Stimulated activated CD8-positive, alpha-beta memory T cell treated with anti-CD3 and anti-CD28 coated beads, Interleukin-15, amount 100 ng/mL, for 4 hours (primary cell): Measurements from ENCODE around the gene ZNF417.
A peak's percentile ranks its signal among the peaks of the same experiment; 100 is the strongest.
"Not testable (repeated sequence)": the region's sequence is repeated elsewhere in the genome, so short reads cannot be mapped to it uniquely, and the experiment has no call there.

Experiments
- DNase-seq, 2 donors: peaks; one replicate each; pipeline ENCODE4 v3.0.0-alpha.2; 2020; ENCODE audit warnings: low read depth in 2 of 2

Gene ZNF417

GRCh38 chr19:57916168-57916995 is at the start of gene ZNF417:
Gene ZNF417, minus strand, starts transcription at chr19:57916592. Its CDS starts 181 bp downstream, at chr19:57916411.
- peak; percentile 71 to 82 for DNase-seq

DNA sequence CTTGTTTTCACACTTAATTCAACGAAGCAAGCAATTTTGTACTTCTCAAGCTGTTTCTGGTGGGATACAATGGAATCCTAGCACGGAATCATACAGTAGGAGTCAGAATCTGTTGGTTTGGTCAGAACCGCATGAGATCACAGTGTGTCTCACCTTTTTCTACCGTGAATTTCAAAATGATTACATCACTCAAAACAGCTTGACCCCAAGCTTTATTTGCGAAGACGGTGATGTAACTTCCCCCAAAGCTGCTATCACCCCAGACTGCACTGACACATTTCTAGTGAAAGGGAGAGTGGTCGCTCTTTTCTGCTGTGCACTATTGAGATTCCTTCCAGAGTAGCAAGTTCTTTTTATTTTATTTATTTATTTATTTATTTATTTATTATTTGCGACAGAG is 48.4 kb upstream of the ZNF417 start:
- no peak for DNase-seq

DNA sequence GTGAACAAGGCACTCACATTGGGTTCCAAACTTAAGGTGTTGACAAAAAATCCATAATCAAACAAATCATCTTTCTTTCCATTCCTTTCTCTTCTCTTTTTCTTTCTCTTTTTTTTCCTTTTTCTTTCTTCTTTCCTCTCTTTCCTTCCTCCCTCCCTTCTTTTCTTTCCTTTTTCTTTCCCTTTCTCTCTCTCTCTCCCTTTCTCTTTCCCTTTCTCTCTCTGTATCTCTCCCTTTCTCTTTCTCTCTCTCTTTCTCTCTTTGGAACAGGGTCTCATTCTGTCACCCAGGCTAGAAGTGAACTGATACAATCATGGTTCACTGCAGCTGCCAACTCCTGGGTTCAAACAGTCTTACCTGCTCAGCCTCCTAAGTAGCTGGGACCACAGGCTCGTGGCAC is 45.4 kb upstream of the ZNF417 start:
- no peak for DNase-seq

DNA sequence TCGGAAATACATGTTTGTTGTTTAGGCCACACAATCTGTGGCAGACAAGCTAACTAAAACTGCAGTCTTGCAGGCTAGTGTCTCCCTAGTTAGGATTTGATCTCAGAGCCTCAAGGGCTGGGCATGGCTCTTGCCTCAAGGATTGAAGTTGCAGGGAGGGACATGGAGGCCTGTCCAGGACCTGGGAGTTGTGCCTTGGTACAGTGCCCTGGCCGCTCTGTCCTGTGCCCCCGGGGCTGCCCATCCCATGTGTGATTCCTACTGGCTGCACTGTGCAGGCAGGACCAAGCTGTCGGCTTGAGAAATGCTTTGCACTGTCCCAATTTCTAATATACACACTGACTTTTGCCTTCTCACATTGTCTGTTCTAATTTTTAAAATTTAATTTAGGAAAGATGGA is 38.6 kb upstream of the ZNF417 start:
- DNase-seq, result no peak

DNA sequence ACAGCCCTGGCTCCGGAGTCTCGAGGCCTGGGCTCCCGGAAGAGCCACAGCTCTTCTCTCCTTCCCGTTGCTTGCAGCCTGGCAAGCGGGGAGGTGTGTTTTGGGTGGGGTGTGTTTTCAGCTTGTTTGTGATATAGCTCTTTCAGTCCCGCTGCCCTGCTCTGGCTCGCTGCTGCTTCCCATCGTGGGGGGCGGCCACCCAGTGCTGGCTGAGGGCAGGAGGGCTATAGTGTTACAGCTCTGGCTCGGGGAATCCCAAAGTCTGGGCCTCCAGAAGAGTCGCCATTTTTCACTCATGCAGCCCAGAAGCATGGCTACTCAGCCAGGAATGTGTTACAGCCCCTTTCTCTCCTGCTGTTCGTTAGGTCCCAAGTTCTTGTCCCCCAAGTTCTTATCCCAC is 33.3 kb upstream of the ZNF417 start:
- no peak for DNase-seq

DNA sequence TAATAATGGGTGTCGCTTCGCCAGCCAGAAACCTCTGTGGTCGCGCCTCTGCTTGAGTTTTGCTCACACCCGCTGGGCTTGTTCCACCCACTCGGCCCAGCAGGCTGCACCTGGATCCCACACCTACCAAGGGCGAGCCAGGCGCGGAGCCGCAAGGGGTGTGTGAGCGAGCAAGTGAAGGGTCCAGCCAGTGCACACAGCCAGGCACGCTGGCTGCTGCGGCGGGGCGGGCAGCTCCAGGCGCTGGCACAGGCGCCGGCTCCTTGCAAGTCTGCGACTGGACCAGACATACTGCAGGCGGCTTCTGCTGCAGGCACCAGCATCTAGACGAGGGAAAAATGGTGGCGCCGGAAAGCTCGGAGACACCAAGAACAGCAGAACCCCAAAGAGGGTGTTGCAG is 32.9 kb upstream of the ZNF417 start:
- no peak for DNase-seq

- DNase-seq, result peak; percentile 77 to 86
Observed at GRCh38 chr19:57947419-57948134, 31.2 kb upstream of the ZNF417 start, which contains the start of gene ZNF256. Gene ZNF256, minus strand, starts transcription at chr19:57947706. Its CDS starts 232 bp downstream, at chr19:57947474.

DNA sequence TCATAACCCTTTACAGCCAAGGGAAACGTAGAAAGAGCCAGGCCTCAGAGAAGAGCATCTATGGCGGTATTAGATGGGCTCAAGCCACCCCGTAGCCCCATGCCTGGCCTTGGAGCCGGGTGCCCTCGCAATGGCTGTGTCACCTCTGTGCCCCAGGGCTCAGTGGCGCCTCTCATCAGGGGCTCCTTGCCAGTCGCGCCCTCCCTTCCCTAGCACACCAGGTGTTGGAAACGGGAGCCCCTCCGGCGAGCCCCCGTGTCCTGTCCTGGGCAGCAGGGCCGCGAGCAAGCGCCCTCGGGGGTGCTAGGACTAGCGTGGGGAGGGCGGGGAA is 30.7 kb upstream of the ZNF417 start:
- DNase-seq, result no peak

DNA sequence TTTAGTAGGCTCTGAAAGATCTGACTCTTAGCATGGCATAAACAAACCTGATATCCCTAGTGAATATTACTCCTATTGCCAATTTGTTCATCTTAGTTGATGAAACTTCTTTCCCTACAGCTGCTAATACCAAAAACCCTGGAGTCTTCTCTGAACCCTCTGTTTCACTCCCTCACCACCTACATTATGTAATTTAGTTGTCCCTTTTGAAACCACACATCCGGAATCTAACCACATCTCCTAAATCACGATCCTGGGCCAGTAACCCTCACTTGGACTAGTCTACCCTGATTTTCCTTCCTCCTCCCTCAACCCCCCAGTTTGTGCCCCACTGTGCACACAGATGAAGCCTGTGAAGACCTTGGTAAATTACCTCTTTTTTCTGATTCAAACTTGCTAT is 29.9 kb upstream of the ZNF417 start:
- no peak for DNase-seq

DNA sequence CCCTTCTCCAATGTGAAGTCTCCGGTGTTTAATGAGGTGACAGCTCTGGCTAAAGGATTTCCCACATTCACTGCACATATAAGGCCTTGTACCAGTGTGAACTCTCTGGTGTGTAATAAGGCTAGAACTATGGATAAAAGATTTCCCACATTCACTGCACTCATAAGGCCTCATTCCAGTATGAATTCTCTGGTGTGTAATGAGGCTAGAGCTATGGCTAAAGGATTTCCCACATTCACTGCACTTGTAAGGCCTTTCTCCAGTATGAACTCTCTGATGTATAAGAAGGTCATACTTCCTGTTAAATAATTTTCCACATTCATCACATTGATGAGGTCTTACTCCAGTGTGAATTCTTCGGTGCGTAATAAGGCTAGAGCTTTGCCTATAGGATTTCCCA is 25.2 kb upstream of the ZNF417 start:
- no peak for DNase-seq

DNA sequence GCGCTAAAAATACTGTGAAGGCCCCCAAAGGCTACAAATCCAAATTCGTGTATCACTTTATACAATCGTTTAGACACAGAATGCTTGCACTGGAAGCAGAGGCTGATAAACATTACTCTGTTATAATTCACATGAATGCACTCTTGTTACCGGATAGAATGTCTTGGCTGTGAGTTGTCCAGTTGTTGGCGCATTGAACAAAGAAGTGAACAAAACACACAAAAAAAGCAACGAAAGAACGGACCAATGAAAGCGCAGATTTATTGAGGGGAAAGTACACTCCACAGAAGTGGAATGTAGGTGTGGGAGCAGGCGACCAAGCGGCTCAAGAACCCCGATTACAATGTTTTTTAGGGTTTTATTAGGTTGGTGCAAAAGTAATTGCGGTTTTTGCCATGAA is 19.3 kb upstream of the ZNF417 start:
- no peak for DNase-seq

GRCh38 chr19:57934820-57935665 is 18.7 kb upstream of the ZNF417 start, which contains the start of gene ZNF418:
Gene ZNF418, minus strand, starts transcription at chr19:57935402. Its CDS starts 1,580 bp downstream, at chr19:57933822.
- DNase-seq, result peak in 1 of 2 donors; percentile 7

DNA sequence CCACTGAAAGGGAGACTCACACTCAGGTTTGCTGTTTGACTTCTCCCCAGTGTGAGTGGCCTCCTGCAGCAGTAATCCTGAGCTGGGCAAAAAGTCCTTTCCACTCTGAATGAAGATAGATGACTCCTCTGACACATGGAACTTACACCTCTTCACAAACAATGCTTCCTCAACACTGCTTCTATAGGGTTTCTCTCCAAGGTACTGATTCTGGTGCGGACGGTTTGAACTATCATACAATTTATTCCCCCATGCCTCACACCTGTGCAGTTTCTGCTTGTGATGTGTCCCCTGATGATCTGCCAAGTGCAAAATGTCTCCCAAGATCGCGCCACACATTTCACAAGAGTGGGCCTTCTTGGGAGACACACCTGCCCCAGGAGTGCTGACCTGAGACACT is 11.2 kb upstream of the ZNF417 start:
- no peak for DNase-seq

- no peak for DNase-seq
Observed at GRCh38 chr19:57914531-57914930, 1.9 kb downstream of the ZNF417 start.

DNA sequence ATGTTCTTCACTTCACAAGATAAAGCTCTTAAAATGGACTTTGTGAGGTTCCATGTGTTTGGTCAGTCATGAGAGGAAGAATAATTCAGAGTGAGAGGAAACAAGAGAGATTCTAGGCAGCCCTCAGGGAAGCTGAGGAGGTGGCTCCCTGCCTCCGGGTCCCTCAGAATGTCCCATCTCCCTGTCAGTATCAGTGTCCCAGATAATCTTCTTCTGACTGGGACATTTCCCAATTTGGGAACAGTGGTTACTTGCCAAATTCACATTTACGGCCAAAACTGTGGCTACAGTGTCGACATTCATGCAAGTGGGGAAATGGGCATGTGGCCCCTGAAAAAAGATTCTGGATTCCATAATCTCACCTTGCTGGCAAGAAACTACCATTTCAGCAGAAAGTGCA is 9.0 kb downstream of the ZNF417 start:
- no peak for DNase-seq

- no peak for DNase-seq
Observed at GRCh38 chr19:57905258-57905657, 11.1 kb downstream of the ZNF417 start.

- DNase-seq, result no peak
Observed at GRCh38 chr19:57903618-57904184, 12.7 kb downstream of the ZNF417 start.

- DNase-seq, result no peak
Observed at GRCh38 chr19:57900311-57900710, 16.1 kb downstream of the ZNF417 start.

DNA sequence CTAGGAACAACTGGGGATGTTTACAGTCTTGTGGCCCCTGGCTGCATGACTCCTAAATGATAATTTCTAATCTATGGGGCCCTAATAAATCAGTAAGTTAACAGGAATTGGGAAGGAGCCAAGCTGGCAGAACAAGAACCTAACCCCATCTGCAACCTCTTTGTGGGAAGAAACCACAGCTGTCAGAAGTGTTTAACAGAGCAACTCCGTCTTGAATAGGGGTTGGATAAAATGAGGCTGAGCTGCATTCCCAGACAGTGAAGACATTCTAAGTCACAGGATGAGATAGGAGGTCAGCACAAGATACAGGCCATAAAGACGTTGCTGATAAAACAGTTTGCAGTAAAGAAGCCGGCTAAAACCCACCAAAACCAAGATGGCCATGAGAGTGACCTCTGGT is 25.7 kb downstream of the ZNF417 start:
- not testable (repeated sequence) for DNase-seq

- DNase-seq, result peak; percentile 52 to 74
Observed at GRCh38 chr19:57888560-57889231, 27.7 kb downstream of the ZNF417 start, which contains the start of gene ZNF814. Gene ZNF814, minus strand, starts transcription at chr19:57889037. Its CDS starts 235 bp downstream, at chr19:57888802.

GRCh38 chr19:57888107-57888559 is 28.3 kb downstream of the ZNF417 start:
- no peak for DNase-seq
